ENCODE data around the gene SYMPK.
"Not testable (repeated sequence)": the region's sequence is repeated elsewhere in the genome, so short reads cannot be mapped to it uniquely, and the experiment has no call there.

The SYMPK gene

GRCh38 chr19:45885556-45886426 is 22.8 kb upstream of the SYMPK start, which contains the start of gene IRF2BP1:
IRF2BP1 (minus strand) TSS chr19:45886141; CDS start chr19:45885774, 367 bp downstream.
- peak; percentile 96 for DNase-seq

DNA sequence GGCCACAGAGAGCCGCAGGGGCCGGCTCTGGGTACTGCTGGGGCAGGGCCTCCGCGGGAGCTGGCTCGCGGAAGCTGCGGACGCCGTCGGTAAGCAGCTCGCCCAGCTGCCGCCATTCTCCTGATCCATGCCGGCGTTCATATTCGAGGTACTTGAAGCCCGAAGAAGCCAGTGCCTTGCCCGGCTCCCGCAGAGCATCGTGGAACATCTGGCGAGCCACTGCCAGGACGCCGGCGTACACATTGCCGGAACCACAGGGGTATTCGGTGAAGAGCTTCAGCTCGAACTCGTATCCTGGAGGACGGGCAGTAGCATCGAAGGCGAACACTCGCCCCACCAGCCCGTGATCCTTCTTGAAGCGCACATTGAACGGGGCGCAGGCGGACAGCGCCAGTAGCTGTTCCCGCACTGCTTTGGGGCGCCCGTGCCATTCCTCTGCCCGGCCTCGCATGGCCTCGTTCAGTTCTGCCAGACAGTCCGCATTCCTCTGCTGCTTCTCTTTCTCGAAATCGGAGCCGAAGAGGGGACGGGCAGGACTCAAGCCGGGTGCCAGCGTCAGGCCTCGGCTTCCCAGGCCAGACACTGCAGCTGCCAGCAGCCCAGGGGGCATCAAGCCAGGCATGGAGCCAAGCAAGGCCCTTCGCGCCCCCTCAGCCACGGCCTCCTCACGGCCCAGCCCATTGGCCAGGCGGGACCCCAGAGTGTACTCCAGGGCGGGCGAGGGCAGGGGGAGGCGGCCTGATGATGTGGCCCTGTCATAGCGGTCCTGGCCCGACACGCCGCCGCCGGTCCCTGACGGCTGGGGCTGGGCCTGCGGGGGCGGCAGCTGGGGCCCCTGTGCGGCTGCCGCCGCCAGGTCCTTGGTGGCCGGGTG is 22.0 kb upstream of the SYMPK start:
- DNase-seq = no peak

DNA sequence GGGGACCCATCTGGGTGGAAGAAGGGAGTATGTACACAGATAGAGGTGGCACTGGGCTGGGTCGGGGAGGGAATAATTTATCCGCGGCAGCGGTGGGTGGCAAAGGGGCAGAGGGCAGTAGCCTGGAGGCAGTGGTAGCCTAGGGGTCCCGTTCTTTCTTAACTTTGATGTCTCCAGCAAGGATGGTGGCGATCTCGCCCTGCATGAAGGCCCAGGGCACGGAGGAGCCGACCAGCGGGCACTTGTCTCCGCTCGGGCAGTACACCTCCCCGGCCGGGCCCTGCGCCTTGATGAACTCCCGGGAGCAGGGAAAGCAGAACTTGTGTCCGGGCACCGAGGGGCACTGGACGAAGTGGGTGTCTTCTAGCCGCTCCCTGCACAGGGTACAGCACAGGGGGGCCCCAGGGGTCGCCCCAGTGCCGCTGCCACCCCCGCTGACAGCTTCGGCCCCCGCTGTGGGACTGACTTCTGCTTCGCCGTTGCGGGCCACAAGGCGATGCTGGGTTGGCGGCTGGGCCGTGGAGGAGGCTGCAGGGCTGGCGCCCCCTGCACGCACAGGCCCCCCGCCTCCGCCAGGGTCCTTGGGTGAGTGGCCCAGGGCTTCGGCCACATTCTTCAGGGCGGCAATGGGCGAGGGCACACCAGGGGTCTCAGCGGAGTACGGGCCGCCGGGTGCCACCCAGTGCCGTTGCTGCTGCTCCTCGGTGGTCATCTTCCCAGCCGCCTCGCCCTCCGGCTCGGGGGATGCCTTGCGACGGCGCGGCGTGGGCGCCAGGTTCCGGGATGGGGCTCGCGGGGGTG is 21.1 kb upstream of the SYMPK start:
- no peak for DNase-seq

DNA sequence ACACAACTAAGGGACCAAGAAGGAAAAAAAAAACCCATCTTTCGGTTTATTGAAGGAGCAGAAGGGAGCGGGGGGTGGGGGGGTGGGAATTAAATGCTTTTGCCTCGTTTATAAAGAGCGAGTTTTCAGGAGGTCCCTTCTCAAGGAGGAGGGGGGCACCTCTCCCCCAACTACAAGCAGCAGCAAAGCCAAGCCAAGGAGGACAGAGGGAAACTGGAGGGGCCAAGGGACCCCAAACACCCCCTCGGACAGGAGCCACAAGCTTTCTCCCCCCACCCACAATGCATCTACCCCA is 20.6 kb upstream of the SYMPK start:
- no peak for DNase-seq

GRCh38 chr19:45882652-45883585 is 20.0 kb upstream of the SYMPK start:
- DNase-seq = peak; percentile 94

DNA sequence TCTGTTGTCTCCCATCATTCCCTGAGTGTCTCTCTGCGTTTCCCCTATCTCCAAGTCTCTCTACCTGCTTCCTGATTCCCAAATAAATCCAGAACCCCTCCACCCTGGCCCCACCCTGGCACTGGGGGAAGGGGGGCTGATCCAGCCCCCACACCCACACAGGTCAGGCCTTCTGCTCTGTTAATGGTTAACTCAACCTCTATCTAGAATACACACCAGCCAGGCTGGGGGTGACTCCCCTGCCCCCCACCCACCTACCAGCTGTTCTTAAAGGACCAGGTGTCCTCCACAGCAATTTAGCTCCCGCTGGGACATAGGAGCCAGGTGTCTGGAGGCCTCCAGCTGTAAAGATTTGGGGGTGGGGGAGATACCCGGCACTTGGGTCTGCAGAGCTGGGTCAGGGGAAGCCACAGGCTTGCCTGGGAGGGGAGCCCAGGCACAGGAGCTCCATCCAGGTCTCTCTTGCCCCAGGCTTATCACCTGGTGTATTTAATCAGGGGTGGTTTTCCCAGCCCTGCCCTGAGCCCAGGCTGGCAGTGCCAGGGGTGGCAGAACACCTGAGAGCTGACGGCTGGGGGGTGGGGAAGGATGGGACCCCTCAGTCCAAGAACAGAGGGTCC is 19.1 kb upstream of the SYMPK start:
- no peak for DNase-seq

DNA sequence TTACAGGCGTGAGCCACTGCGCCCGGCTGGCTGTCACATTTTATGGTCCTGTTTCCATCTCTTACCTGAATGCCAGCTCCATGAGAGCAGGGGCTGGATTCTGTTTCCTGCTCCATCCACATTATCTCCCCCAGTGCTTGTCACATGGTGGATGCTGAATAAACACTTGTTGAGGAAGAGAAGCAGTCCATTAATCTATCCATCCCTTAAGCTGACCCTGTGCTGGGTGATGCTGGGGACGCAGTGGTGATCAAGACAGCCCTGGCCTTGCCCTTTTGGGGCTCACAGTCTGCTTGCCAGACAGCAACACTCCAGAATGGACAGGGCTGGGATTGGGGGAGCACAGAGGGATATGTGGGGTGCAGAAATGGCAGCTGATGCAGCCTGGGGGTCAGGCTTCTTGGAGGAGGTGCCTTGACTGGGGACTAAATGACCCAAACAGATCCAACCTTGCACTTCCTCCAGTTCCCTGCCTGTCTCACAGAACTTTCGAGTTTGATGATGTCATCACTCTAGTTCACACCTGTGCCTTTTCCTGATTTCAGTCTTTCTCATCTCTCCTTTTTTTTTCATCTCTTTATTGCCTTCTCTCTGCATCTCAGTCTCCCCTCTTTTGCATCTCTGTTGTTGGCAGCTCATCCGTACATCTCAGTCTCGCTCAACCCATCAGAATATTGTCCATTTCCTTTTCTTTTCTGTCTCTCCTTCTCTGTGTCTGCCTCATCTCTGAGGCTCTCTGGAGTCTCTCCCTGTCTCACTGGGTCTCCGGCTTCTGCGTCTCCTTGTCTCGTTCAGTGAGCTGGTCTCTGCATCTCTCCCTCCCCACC is 18.3 kb upstream of the SYMPK start:
- DNase-seq = no peak

DNA sequence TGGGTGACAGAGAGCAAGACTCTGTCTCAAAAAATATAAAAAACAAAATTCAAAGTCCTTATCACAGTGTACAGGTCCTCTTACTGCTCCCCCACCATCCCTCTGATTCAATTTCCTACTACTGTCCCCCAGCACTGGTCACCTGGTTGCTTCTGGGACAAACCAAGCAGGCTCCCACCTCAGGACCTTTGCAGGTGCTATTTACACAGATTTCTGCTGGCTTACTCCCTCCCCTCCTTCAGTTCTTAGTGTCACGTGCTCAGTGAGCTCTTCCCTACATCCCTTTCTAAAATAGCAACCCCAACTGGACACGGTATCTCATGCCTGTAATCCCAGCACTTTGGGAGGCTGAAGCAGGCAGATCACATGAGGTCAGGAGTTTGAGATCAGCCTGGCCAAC is 17.0 kb upstream of the SYMPK start:
- DNase-seq = no peak

GRCh38 chr19:45879055-45879454 is 16.1 kb upstream of the SYMPK start:
- DNase-seq = no peak

- peak; percentile 19 for DNase-seq
These were observed 15.3 kb upstream of the SYMPK start for GRCh38 chr19:45878043-45878794.

DNA sequence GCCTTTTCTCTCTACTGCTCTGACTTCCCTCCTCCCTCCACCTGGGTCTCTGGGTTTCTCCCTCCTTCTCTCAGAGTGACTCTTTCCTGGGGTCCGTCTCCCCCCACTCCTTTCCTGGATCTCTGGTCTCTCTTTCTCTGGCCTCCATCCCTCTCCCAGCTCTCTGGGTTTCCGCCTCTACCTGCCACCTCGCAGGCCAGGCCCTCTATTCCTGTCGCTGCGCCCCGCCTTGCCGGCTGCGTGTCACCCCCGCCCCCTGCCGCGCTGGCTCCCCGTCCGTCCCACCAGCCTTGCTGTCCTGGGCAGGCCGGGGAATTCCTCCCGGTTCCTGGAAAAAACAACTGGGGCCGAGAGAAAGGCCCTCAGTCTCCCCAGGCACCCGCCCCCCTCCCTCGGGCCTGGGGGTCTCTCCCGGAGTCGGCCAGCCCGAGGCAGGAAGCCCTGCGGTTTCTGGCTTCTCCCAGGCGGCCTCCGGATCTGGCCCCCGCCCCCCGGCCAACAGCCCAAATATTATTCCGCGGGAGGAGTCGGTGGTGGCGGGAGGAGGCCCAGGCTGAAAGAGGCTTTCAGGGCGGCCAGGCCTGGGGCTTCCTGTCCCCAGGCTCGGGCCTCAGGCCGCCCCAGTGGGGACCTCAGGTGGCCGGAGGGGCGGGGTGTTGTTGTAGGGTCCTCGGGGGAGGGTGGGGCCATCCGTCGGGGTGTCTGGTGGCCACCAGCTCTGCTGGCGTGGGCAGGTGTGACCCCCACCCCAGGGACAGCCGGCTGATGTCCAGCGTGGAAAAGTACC is 13.7 kb upstream of the SYMPK start:
- DNase-seq = peak; percentile 86

DNA sequence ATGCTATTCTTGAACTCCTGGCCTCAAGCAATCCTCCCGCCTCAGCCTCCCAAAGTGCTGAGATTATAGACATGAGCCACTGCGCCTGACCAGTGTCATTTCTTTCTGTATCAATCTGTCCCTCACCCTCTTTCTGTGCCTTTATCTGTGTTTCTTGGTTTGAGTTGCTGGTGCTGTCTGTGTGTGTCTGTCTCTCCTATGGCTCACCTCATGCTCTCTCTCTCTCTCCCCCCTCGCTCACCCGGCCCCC is 13.1 kb upstream of the SYMPK start:
- DNase-seq = no peak

DNA sequence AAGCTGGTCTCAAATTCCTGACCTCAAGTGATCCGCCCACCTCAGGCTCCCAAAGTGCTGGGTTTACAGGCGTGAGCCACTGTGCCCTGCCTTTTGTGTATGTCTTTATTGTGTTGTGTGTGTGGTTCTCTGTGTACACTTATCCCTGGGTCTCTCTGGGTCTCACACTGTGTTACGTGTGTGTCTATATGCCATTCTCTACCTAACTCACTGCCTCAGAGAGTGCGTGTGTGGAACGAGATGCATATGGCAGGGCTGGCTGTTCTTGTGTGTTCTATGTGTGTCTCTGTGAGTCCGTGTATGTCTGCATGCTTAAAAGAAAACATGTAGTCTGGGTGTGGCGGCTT is 11.6 kb upstream of the SYMPK start:
- DNase-seq = no peak

- DNase-seq = peak; percentile 16
These were observed 10.3 kb upstream of the SYMPK start for GRCh38 chr19:45873219-45873772.

- peak; percentile 47 for DNase-seq
These were observed 9.4 kb upstream of the SYMPK start for GRCh38 chr19:45872095-45872919.

- peak; percentile 22 for DNase-seq
These were observed 7.9 kb upstream of the SYMPK start for GRCh38 chr19:45870798-45871197.

- not testable (repeated sequence) for DNase-seq
These were observed 4.3 kb upstream of the SYMPK start for GRCh38 chr19:45867241-45867640.

All from islet precursor cell (in vitro differentiated cells).